Thoracic aorta (tissue), 2 donors: ENCODE measurements around the gene LOC128125822.
"Not testable (repeated sequence)": the region's sequence is repeated elsewhere in the genome, so short reads cannot be mapped to it uniquely, and the experiment has no call there.

Experiments
- ATAC-seq: fragments of 150-250 bp; one replicate; pipeline ENCODE4 v1.8.0; 2017; ENCODE audit warnings: low read depth; ENCODE audit not compliant: insufficient number of reproducible peaks, low FRiP score
- DNase-seq: peaks from one replicate; pipeline ENCODE4 v3.0.0-alpha.2; 2020; ENCODE audit warnings: low spot score
- H3K27ac ChIP-seq, 2 donors: fragments of 200-600 bp; sonication (generic); 1 replicate in 1 of 2; 2 replicates in 1 of 2; pipeline ENCODE4 v1.5.1; 2016; ENCODE audit warnings: mild to moderate bottlenecking in 2 of 2, moderate library complexity in 2 of 2
- H3K27me3 ChIP-seq: fragments of 200-600 bp; sonication (generic); replicated peaks from 2 replicates; pipeline ENCODE4 v1.6.0; 2016; ENCODE audit warnings: mild to moderate bottlenecking; ENCODE audit not compliant: insufficient read depth
- H3K36me3 ChIP-seq: fragments of 200-600 bp; sonication (generic); one replicate; pipeline ENCODE4 v1.5.1; 2016
- H3K4me1 ChIP-seq, 2 donors: fragments of 200-600 bp; sonication (generic); 1 replicate in 1 of 2; 2 replicates in 1 of 2; pipeline versions ENCODE4 v1.5.1 to v1.6.0; 2016; ENCODE audit warnings: low read depth in 2 of 2, mild to moderate bottlenecking in 1 of 2; ENCODE audit not compliant: control insufficient read depth in 1 of 2
- H3K4me3 ChIP-seq: fragments of 200-600 bp; sonication (generic); 2 replicates; pipeline ENCODE4 v1.5.1; 2016; ENCODE audit warnings: mild to moderate bottlenecking
- H3K9me3 ChIP-seq: fragments of 200-600 bp; sonication (generic); 2 replicates; pipeline ENCODE4 v1.5.1; 2016
- CTCF ChIP-seq: fragments of 200-600 bp; sonication (generic); IDR thresholded peaks from one replicate; pipeline ENCODE4 v1.5.1; 2019; ENCODE audit warnings: antibody characterized with exemption

LOC128125822 gene

GRCh38 chr6:63572044-63572746 is at the start of gene LOC128125822, which contains the start of gene PTP4A1:
LOC128125822 (plus strand) TSS chr6:63572480.
PTP4A1 (plus strand) TSS chr6:63572480; CDS start chr6:63576881, 4,401 bp downstream.
- Histone ChIP-seq H3K27me3 (no peaks in the 10 kb centered on the region), H3K36me3 (peaks cover 2% of the 10 kb centered on the region), H3K27ac (peak within 1 kb of the TSS; percentile 97 to 98), H3K4me1 (peaks cover 16 to 28% of the 10 kb centered on the region in 2 donors), H3K9me3 (no peaks in the 10 kb centered on the region), H3K4me3 (peak within 1 kb of the TSS; percentile 95)
- no peak for TF ChIP-seq CTCF
- peak; percentile 89 for DNase-seq
- ATAC-seq: peak; percentile 93

- H3K9me3 ChIP-seq, H3K27me3 ChIP-seq, DNase-seq, H3K4me1 ChIP-seq, H3K4me3 ChIP-seq, H3K36me3 ChIP-seq, ATAC-seq, H3K27ac ChIP-seq: not testable (repeated sequence)
Measured at GRCh38 chr6:63522911-63523287, 49.4 kb upstream of the LOC128125822 start.

- Histone ChIP-seq H3K36me3 (no peaks in the 10 kb centered on the region), H3K27me3 (no peaks in the 10 kb centered on the region), H3K4me1 (no peaks in the 10 kb centered on the region), H3K27ac (no peak overlapping the region), H3K4me3 (no peak overlapping the region), H3K9me3 (no peaks in the 10 kb centered on the region)
- ATAC-seq (no peak), DNase-seq (no peak)
- TF ChIP-seq CTCF: no peak
Measured at GRCh38 chr6:63523630-63524029, 48.6 kb upstream of the LOC128125822 start.

GRCh38 chr6:63525186-63525878 is 46.9 kb upstream of the LOC128125822 start:
- DNase-seq: no peak
- Histone ChIP-seq H3K36me3 (no peaks in the 10 kb centered on the region), H3K4me1 (no peaks in the 10 kb centered on the region), H3K27ac (no peak overlapping the region), H3K27me3 (no peaks in the 10 kb centered on the region), H3K4me3 (no peak overlapping the region), H3K9me3 (no peaks in the 10 kb centered on the region)
- no peak for ATAC-seq
- no peak for TF ChIP-seq CTCF

GRCh38 chr6:63526931-63527330 is 45.3 kb upstream of the LOC128125822 start:
- Histone ChIP-seq H3K27ac (no peak overlapping the region), H3K27me3 (no peaks in the 10 kb centered on the region), H3K36me3 (no peaks in the 10 kb centered on the region), H3K9me3 (no peaks in the 10 kb centered on the region), H3K4me3 (no peak overlapping the region), H3K4me1 (no peaks in the 10 kb centered on the region)
- DNase-seq (no peak), ATAC-seq (no peak)
- TF ChIP-seq CTCF: no peak
